GM18520 (cell line): ENCODE results near the gene HELZ2.
A peak's percentile ranks its signal among the peaks of the same experiment; 100 is the strongest.
"Not testable (repeated sequence)": the region's sequence is repeated elsewhere in the genome, so short reads cannot be mapped to it uniquely, and the experiment has no call there.

Experiments
- ATAC-seq: cut with Tn5 transposase; IDR thresholded peaks from one replicate; pipeline ENCODE4 v1.9.1; 2021; ENCODE audit not compliant: unreplicated experiment

Gene HELZ2

DNA sequence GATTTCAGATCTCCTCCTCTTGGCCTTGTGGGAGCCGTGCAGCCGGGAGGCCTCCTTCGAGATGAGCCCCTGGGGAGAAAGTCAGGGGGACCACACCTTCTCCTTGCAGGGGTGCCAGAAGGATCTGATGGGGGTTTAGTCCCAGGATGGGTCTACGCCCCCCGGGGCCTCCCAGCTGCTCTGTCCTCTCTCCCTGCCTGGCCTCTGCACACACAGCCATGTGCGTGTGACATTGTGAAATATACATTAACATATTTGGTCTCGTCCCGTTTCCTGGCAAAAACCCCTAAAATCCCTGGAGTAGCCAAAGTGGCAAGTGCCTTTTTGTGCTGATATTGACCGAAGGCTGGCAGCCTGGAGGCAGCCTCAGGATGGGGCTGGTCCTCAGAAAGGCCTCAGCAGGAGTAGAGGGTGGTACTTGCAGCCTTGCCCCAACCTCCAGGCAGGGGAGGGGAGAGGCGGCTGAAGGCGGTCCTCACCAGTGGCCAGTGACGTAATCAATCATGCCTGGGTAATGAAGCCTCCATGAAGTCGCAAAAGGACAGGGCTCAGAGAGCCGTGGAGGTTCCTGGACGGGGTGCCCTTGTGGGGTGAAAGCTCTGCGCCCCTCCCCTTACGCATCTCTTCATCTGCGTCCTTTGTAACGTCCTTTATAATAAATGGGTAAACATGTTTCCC, 5.1 kb upstream of the HELZ2 start:
- no peak for ATAC-seq

DNA sequence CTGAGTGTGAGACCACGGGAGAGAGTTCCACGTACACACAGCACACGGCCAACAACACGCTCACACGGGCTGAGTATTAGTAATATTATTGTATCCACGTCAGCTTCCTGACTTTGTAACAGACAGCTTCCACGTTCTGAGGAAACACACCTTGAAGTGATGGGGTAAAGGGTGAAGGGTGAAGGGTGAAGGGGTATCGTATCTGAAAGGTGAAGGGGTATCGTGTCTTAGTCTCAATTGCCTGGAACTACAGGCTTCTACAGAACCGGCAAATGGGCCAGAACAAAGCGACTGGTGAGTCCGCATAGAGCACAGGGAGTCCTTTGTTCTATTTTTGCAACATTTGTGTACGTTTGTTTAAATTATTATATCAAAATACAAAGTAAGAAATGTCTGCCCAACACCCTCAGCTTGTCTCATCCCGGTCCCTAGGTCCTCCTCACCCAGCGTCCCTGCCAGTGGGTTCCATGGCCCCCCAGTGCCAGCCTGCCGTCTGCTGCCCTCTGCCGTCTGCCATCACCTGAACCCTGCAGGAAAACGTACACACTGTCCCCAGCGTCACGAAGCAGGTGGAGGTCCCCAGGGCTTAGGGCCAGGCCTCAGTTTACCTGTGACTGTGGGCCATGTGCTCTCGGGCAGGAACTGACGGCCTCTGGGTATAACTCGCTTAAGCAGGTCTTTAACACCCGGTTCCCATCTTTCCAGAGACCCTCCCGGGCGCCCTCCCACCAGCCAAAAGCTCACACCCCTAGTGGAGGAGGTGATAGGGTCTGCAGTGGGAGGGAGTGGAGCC, 4.4 kb upstream of the HELZ2 start:
- ATAC-seq: no peak

DNA sequence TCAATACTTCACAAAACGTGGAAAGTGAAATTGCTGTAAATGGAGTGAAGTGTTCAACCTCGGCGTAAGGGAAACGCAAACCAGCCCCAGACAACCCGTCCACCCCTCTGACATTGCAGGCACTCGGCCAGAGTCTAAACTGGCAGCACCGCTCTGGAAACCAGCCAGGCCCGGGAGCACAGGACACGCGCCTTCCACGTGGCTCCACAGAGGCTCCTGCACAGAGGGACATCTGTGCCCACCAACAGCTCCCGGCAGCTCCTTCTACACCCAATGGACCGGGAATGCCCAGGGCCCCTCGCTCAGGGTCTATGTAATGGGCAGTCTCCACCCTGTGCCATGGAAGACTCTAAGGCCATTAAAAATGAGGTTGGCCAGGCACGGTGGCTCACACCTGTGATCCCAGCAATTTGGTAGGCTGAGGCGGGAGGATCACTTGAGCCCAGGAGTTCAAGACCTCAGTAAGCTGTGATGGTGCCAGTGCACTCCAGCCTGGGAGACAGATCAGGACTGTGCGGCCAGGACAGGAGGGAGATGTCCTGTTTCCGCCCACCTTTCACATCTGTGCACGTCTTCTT, 3.4 kb upstream of the HELZ2 start:
- no peak for ATAC-seq

DNA sequence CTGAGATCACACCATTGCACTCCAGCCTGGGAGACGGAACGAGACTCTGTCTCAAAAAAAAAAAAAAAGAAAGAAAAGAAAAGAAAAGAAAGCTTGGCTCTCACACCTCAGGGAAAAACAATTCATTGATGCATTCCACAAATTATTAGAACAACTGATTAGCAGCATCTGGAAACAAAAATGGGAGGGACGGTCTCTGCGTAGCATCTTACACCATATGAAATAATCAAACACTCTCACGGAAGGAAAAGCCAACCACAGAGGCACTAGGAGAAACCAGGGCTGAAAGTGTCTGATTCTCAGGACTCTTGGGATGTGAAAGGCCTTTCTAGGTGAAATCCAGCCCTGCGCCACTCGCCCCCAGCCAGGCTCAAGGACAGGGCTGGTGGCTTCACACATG, 2.3 kb upstream of the HELZ2 start:
- ATAC-seq: no peak

DNA sequence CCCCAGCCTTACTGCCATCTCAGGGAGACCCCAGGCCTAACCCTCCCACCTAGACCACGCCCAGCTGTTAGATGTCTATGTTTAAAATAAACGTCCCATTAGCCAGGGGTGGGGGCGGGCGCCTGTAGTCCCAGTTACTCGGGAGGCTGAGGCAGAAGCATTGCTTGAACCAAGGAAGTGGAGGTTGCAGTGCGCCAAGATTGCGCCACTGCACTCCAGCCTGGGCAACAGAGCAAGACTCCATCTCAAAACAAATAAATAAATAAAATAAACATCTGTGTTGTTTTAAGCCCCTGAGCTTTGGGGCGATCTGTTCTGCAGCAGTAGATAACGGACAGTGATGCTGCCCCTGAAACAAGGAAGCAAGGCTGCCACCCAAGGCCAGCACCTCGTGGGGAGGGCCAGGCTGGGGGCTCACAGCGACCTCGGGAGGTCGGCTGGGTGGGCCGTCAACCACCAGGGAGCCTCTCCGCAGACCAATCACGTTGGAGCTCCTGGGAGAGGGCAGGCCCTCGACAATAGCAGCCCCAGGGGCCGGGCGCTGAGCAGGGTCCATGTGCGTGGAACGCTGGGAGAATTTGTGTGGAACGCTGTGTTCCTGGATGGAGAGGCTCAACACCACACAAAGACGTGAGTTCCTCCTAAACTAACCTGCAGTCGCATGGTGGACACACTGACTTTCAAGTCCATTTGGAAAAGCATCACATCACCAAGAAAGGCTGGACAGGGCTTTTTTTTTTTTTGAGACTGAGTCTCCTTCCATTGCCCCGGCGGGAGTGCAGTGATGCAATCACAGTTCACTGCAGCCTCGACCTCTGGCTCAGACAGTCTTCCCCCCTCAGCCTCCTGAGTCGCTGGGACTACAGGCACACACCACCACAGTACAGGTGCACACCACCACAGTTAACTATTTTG, 1.0 kb upstream of the HELZ2 start:
- ATAC-seq: no peak

DNA sequence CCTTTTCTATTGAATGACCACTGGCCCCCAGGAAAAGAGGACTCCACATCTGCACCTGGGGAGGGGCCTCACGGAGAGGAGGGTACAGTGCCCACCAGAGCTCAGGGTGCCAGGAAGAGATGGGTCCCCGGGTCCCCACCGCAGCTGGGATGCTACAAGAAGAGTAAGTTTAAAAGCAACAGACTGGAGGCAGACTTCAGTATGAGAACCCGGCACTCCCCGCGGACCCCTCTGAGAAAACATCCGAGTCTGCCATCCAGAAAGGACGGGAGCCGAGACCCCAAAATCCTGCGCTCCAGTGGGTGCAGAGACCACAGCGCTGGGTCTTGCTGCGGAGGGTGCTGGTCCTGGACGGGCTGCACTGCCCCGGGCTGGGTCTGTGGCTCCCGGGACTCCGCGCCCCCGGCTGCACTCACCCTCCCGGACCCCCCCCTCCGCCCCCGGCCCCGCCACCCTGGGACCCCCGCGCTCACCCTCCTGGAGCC, 350 bp downstream of the HELZ2 start:
- no peak for ATAC-seq

DNA sequence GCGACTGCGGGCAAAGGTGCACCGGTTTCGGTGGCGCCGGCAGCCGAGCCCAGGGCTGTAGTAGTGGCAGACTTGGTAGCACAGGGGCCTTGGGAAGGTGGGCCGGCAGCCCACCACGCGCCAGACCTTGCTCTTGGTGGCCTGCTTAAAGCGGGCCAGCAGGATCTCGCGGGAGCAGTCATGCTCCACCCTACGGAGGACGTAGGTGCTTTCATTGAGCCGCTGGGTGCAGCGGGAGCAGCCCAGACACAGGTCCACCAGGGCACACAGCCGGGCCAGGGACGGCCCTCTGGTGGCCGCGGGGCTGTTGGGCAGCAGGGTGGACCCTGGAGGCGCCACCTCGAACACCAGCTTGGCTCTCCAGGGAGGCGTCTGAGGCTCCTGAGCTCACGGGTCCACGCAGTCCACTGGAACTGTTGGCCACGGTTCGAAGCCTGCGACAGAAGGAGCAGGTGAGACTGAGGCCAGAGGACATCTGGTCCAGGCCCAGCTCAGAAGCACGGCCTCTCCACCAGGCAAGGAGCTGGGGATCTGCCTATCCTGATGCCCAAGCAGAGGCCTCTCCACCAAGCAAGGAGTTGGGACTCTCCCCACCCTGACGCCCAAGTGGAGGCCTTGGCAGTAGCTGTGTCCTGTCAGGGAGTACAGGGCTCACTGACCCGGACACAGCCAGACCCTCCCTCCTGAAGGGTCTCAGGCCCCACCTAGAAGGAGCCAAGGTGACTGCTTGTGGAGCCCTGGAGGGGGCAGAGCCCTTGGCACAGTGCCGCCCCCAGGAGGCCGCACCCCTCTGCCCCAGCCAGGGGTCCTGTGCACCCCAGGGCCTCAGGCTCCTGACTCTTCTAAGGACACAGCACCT, 1.0 kb downstream of the HELZ2 start:
- ATAC-seq: no peak

DNA sequence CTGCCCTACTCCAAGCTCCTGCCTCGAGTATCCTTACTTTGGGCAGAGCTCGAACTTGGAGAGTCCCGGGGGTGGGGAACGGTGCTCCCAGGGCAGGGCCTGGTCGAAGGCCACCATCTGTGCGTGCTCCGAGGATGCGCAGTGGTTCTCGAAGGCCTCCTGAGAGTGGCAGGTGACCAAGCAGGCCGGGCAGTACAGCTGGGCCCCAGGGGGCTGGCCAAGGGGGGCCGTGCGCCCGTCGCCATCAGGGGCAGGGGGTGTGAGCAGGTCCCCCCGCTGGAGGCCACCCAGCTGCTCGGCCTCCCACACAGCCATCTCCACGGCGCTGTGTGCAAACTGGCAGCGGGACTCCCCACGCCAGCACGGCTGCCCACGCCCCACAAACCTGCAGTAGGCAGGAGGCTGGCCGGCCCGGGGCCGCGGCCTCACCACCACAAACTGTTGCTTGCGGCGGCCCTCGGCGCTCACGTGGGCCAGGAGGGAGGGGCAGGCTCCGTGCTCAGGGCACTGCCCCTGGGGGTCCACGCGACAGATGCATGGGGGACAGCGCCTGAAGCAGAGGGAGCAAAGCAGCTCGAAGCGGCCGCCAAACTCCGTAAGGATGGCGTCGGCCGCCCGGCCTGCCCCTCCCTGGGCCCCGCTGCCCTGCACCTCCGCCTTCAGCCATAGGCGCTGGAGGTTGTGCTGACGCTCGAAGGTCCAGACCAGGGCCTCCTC, 1.8 kb downstream of the HELZ2 start:
- ATAC-seq: no peak

DNA sequence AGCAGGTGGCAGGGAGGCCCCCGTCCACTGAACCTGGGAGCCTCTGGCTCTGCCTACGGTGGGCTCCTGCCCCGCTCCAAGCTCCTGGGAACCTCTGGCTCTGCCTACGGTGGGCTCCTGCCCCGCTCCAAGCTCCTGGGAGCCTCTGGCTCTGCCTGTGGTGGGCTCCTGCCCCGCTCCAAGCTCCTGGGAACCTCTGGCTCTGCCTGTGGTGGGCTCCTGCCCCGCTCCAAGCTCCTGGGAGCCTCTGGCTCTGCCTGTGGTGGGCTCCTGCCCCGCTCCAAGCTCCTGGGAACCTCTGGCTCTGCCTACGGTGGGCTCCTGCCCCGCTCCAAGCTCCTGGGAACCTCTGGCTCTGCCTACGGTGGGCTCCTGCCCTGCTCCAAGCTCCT, 3.0 kb downstream of the HELZ2 start:
- ATAC-seq: not testable (repeated sequence)

DNA sequence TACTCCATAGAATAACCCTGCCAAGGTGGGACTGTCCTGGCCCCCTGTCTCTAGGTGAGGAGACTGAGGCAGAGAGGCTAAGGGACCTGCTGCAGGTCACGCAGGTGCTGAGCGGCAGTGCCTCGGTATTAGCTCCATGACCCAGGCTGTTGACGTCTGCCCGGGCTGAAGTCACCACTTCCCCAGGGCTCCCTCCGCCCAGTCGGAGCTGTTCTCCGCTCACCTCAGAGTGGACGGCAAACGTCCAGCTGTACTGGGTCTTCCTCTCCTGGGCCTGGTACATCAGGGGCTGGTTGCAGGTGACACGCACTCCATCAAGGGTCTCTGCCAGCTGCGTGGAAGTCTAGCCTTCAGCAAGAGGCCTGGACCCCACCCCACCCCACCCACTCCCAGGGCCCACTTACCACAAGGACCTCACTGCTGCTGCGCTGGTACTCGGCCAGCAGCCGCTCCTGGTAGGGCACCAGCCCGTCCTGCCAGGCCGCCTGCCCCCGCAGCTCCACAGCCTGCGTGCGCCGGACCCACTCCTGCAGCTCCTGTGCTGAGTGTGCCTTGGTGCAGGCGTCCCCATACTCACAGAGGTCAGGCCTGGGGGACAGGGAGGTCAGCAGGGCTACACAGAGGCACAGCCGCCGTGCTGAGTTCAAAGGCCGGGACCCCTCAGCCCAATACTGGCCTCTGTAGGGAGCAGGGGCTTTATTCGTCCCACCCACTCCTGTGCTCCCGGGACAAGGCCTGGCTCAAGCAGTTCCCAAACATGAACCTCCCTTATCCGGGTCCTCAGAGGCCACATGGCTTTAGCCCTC, 3.6 kb downstream of the HELZ2 start:
- no peak for ATAC-seq

DNA sequence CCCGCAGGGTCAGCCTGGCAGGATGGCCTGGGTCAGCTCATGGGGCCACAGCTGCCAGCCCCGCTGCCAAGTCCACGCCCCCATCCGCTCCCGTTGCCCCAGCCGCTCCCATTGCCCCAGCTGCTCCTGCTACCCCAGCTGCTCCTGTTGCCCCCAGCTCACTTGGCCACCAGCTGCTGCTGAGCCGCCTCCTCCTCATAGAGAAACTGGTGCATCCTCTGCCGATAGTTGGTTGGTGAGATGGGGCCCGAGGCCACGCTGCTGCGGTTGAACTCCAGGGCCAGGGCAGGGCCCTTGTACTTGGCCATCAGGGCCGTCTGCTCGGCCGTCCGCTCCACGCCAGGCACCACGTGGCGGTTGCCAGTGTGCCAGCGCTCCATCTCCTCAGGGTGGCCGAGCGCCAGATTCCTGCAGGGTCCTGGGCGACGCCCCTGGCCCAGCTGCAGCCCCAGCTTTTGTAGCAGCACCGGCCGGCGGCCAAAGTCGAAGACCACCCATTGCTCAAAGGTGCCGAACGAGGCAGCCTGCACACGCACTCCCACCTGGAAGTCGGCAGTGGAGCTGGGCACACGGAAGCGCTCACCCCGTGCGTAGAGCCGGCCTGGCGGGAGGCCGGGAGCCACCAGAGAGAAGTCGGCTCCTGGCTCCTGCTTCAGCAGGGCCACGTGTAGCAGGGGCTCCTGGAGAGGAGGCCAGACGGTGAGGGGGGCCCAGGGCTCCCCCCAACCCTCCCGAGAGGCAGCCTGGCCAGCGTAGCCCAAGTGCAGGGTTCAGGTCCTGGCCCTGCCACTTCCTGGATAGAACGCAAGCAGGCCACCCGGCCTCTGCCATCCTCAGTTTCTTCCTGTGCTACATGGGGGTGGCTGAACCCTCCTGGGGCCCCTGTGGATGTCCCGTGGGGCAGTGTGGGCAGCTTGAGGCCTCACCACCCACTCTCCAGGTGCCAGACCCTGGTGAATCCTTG, 4.8 kb downstream of the HELZ2 start:
- no peak for ATAC-seq

DNA sequence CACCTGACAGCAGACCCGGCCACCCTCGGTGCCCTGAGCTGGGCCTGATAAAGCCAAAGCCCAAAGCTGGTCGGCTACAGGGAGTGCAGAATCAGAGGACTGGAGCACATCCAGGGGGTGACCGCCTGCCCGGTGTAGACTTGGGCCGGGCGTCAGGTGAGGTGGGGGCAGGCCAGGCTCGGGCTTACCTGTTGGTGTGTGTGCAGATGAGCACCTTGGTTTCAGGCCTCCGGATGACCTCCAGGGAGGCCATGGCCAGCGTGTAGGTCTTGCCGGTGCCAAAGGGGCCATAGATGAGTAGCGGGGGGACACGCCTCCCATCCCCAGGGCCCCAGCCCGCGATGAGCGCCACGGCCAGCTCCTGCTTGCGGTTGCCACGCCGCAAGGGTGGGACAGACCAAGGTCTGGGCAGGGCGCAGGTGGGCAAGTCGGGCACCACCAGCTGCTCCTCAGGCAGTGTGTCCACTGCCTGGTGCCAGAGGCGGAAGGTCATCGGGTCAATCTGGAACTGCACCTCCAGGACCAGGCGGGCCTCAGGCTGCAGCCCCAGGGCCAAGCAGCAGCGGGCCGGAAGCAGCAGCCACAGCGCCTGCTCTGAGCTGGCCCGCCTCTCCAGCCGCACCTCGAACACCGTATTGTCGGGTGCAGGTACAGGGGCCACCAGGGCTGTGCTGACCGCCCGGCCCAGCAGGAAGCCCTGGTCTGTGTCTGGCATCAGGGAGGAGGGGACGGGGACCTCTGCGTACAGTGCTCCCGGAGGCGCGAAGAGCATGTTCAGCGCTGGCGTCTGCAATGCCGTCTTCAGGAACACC, 5.7 kb downstream of the HELZ2 start:
- ATAC-seq: peak; percentile 9

DNA sequence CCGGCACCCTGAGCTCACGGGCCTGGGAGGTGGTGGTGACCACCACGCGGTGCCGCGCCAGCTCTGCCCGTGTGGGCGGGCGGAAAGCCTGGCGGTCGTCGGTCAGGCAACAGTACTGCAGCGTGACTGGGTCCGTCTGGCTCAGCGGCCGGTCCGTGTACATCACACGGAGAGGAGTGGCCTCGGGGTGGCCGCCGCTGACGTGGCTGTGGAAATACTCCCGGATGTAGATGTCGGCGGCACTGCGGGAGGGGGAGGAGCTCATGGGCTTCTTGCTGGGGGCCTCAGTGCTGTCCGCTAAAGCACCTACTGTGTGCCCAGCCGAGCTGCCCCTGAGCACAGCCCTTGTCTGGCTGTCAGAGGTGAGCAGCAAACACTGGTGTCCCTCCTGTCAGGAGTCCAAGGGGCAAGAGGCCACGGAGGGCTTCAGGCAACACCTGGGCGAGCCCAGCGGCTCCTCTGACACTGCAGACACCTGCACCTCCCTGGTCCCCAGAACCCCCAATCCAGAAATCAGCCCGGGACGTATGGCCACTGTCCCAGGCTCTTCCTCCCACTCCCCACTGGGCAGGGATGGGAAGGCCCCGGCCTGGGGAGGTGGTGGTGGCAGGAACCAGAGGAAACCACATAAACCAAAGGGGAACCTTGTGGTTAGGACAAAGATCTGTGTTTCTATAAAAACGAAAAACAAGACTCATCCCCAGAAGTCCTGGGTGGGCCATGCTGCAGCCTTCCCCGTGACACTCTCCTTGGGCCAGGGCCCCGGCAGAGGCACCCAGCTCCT, 6.5 kb downstream of the HELZ2 start:
- peak; percentile 35 for ATAC-seq

DNA sequence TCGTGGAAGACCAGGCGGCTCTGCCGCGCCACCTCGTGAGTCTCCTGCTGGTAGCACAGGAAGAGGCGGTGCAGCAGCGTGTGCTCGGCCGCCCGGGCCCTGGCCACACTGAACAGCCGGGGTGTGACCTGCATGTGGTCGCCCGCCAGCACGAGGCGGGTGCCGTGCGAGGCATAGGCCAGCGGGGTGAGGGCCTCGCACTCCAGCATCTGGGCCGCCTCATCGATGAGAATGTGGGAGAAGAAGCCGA, 7.0 kb downstream of the HELZ2 start:
- ATAC-seq: no peak

DNA sequence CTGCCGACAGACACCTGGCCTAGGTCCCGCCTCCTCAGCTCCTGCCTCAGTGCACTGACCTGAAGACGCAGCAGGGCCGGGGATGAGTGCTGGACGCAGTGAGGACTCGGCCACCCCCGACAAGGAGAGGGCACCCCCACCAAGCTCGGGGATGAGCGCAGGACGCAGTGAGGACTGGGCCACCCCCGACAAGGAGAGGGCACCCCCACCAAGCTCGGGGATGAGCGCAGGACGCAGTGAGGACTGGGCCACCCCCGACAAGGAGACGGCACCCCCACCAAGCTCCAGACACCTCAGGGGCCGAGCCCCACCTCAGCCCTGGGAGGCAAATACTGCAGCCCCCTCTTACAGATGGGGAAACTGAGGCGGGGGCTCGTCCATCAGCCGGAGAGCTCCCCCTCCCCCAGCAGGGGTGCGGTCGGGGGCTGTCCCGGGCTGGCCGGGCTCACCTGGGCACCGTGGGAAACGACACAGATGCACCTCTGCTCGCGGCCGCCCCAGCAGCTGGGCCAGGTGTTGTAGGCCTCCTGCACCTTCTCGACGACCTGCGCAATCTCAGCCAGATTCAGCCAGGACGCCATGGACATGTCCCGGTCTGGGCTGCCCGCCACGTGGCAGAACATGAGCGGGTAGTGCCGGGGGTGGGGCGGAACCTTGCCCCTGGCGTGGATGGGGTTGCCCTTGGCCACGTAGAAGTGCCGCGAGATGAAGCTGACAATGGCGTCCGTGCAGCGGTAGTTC, 7.5 kb downstream of the HELZ2 start:
- ATAC-seq: no peak
